Measurements from ENCODE around the gene RANBP9. TPM values are rescaled to one million over a fixed set of nuclear protein-coding genes. Genes with fewer than 3 reads are reported as not detected.

RANBP9 gene
- total RNA-seq, 3 donors from 2014 or later = 43.9 to 51.5 (median 48.0) TPM

DNA sequence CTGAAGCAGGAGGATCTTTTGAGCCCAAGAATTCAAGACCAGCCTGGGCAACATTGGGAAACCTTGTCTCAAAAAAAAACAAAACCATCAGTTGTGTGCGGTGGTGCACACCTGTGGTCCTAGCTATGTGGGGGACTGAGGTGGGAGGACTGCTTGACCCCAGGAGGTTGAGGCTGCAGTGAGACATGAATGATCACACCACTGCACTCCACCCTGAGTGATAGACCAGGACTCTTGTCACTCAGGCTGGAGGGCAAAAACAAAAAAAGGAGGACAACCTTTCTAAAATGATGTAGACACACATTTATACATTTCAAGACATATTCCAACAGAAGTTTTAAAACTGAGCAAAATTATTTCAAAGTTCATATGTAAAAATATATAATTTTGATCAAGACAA is 51.4 kb downstream of the RANBP9 start:
- TF ChIP-seq POLR2AphosphoS5 (IDR thresholded peaks at IDR 0.05) (no peak), POLR2A (IDR thresholded peaks at IDR 0.05) (no peak)
- TF ChIP-seq, protein P1, sequence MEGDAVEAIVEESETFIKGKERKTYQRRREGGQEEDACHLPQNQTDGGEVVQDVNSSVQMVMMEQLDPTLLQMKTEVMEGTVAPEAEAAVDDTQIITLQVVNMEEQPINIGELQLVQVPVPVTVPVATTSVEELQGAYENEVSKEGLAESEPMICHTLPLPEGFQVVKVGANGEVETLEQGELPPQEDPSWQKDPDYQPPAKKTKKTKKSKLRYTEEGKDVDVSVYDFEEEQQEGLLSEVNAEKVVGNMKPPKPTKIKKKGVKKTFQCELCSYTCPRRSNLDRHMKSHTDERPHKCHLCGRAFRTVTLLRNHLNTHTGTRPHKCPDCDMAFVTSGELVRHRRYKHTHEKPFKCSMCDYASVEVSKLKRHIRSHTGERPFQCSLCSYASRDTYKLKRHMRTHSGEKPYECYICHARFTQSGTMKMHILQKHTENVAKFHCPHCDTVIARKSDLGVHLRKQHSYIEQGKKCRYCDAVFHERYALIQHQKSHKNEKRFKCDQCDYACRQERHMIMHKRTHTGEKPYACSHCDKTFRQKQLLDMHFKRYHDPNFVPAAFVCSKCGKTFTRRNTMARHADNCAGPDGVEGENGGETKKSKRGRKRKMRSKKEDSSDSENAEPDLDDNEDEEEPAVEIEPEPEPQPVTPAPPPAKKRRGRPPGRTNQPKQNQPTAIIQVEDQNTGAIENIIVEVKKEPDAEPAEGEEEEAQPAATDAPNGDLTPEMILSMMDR (IDR thresholded peaks at IDR 0.05) = no peak
- Histone ChIP-seq H3K9me3 (no peaks in the 10 kb centered on the region), H3K4me1 (no peaks in the 10 kb centered on the region), H3K36me3 (no peaks in the 10 kb centered on the region), H3K4me3 (no peak overlapping the region), H3K27ac (no peak overlapping the region), H3K27me3 (no peaks in the 10 kb centered on the region)
- intact Hi-C loops (cut with DNase I; ENCODE audit: low total_unique reads) = no loop called here
- DNase-seq (ENCODE audit: low spot score in 2 of 2) = no peak

DNA sequence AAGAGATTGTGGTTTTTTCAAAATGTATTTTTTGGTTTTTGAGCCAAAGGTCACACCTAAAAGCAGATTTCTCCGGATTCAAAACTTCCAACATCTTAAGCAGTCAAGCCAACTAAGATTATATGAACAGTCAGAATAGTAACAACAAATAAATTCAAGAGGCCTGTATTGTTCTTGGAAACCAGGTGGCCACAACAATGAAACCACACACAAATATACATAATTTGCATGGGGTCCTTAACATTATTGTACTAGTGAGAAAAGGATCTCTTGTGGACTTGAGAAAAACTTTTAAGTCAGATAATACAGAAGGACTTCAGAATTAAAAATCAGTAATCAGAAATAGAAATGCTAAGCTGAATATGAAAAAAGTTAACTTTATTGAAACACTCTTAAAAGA is 55.9 kb downstream of the RANBP9 start:
- no peak overlapping the region for H3K27ac ChIP-seq
- no peaks in the 10 kb centered on the region for H3K27me3 ChIP-seq
- no peak overlapping the region for H3K4me3 ChIP-seq
- DNase-seq (ENCODE audit: low spot score in 2 of 2) = no peak
- no peaks in the 10 kb centered on the region for H3K4me1 ChIP-seq
- no peaks in the 10 kb centered on the region for H3K9me3 ChIP-seq
- intact Hi-C loops (cut with DNase I; ENCODE audit: low total_unique reads) = no loop called here
- no peaks in the 10 kb centered on the region for H3K36me3 ChIP-seq
- TF ChIP-seq, protein P1 (IDR thresholded peaks at IDR 0.05) = no peak
- TF ChIP-seq POLR2AphosphoS5 (IDR thresholded peaks at IDR 0.05) = no peak
- no peak for TF ChIP-seq POLR2A (IDR thresholded peaks at IDR 0.05)

DNA sequence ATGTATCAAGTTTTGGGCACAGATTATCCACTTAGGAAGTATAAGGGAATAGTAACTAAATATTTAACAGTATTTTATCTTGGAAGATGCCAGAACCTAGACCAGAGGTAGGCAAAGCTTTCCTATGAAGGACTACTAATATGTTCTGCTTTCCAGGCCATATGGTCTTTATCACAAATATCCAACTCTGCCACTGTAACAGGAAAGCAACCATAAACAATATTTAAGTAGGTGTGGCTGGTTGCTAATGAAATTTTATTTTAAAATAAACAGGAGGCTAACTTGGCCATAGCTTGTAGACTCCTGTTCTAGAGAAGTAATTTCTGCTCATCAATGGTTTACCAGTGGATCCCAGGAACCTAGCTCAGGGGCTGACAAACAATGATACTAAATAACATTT is 57.1 kb downstream of the RANBP9 start:
- Histone ChIP-seq H3K27me3 (no peaks in the 10 kb centered on the region), H3K4me3 (no peak overlapping the region), H3K27ac (no peak overlapping the region), H3K36me3 (no peaks in the 10 kb centered on the region), H3K9me3 (no peaks in the 10 kb centered on the region), H3K4me1 (no peaks in the 10 kb centered on the region)
- TF ChIP-seq, protein P1 (IDR thresholded peaks at IDR 0.05) = no peak
- TF ChIP-seq POLR2AphosphoS5 (IDR thresholded peaks at IDR 0.05) = no peak
- DNase-seq (ENCODE audit: low spot score in 2 of 2) = no peak
- intact Hi-C loops (cut with DNase I; ENCODE audit: low total_unique reads) = no loop called here

DNA sequence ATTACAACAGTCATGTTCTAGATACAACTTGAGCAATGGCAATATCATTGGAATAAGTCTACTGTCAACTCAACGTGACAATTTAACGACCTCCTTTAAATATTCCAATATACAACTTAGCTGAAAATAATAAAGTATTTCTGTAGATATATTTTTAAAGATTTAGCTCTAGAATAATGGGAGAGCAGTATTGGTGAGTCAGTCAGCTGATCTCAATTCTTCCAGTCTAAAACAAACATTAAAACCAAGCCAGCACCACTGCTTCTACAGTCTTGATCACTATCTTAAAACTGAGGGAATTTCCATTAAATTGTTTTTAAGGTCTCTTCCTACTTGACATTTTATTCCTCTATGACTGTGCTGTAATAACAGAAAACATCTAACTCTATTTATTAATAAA is 58.3 kb downstream of the RANBP9 start:
- Histone ChIP-seq H3K27me3 (no peaks in the 10 kb centered on the region), H3K27ac (no peak overlapping the region), H3K9me3 (no peaks in the 10 kb centered on the region), H3K4me1 (no peaks in the 10 kb centered on the region), H3K4me3 (no peak overlapping the region), H3K36me3 (no peaks in the 10 kb centered on the region)
- TF ChIP-seq, protein P1 (IDR thresholded peaks at IDR 0.05) = no peak
- TF ChIP-seq POLR2A (IDR thresholded peaks at IDR 0.05) (no peak), POLR2AphosphoS5 (IDR thresholded peaks at IDR 0.05) (no peak)
- DNase-seq (ENCODE audit: low spot score in 2 of 2) = no peak
- intact Hi-C loops (cut with DNase I; ENCODE audit: low total_unique reads) = no loop called here

DNA sequence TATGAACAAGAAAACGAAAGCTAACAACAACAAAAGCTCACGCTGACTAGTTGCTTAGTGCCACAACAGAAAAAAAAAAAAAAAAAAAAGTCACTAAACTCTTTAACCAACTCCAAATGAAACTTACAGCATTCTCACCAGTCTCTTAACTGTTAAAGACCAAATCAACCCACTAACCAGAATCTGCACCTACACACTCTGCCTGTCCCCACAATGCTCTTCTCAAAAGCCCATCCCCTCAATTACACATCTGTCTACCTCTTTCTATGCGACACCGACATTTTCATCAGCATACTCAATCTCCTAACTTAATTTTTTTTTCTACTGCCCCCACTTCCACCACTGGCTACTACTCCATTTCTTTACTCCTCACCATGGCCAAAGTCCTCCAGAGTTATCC is 62.2 kb downstream of the RANBP9 start:
- intact Hi-C loops (cut with DNase I; ENCODE audit: low total_unique reads) = no loop called here

More for the DNA sequence above, 62.2 kb downstream of the RANBP9 start:
- H3K27me3 ChIP-seq = no peaks in the 10 kb centered on the region
- no peaks in the 10 kb centered on the region for H3K4me1 ChIP-seq
- TF ChIP-seq, protein P1 (IDR thresholded peaks at IDR 0.05) = no peak
- no peak for TF ChIP-seq POLR2A (IDR thresholded peaks at IDR 0.05)
- no peak for TF ChIP-seq POLR2AphosphoS5 (IDR thresholded peaks at IDR 0.05)
- H3K36me3 ChIP-seq = no peaks in the 10 kb centered on the region
- no peak overlapping the region for H3K4me3 ChIP-seq
- H3K27ac ChIP-seq = no peak overlapping the region
- H3K9me3 ChIP-seq = no peaks in the 10 kb centered on the region
- no peak for DNase-seq (ENCODE audit: low spot score in 2 of 2)
